ENCODE data around the gene SPON1.
A peak's percentile ranks its signal among the peaks of the same experiment; 100 is the strongest.

Gene SPON1

DNA sequence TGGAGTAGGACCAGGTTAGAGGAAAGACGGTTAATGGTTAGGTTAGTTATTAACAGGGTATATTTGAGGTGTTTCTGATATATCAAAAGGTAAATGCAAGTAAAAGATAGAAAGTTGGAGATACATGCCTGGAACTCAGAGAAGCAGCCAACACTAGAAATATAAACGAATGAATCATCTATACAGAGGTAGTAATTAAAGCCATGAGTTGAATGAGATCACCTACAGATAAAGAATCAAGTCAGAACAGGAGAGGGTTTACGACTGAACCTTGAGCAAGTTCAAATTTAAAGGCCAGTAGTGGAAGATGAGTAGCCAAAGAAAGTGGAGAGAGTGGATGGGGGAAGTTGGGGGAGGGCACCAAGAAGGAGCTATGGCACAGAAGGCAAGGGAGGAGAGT, 73.9 kb downstream of the SPON1 start:
- no peak for DNase-seq (ENCODE audit: low read depth)

DNA sequence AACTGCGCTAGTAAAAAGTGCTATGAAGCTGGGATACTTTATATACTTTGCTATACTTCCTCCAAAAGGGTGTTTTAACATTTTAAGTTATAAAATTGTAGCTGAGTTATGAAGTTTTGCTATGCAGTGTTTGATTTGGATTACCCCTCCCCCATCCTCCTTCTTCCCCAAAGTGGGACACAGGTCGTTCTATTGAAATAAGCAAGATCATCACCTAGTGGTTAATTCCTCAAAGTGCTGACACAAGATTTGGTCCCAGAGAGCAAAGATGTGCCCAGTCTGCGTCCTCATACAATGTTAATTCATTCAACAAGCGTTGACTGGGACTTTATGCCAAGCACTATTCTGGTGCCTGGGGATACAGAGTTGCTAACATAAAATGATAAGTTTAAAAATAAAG, 78.5 kb downstream of the SPON1 start:
- DNase-seq (ENCODE audit: low read depth), result no peak

DNA sequence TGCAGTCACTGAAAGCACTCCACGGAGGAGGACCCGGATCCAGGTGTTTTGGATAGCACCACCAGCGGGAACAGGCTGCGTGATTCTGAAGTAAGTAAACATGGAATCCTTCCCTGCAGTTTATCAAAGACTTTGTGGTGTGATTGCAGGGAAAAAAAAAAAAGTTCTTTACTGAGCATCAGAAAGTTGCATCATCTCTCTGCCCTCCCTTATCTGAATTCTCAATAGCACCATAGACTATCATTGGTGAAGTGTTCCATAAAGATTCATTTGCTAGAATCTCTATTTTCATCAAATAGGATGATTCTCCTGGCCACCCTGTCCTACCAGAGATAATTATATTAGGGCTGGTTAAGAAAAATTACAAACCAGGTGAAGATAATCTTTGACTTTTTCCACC, 79.0 kb downstream of the SPON1 start:
- no peak for DNase-seq (ENCODE audit: low read depth)

DNA sequence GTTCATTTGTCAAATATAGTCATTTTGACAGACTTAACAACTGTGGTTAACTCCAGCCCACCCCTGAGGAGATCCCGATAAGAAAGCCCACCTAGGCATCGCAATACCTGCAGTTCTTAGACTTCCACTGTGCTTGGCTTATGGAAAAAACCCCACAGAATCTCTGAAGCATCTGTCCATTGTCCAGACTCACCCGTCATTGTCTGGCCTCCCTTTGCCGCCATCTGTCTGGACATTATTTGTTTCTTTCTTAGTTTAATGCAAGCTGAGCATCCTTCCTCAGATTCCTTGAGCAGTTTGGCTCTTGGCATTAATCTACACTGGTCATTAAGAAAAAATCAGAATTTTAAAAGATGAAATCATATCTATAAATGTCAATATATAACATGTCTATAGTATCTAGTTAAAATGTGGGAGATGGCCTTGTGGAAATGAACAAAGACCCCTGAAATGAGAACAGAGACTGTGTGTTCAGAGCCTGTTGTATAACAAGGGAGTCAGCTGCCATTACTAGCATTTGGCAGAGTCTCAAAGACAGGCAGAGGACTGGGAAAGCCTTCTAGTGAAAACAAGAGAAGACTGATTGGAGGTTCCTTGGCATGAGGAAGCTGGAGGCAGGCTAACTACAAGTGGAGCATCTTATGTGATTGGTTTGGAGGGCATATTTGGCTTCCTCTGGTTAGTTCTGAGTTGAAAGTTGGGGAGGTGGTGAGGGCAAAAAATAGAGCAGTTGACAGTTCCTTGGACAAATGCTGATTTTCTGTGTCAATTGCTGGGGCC, 80.4 kb downstream of the SPON1 start:
- no peak for DNase-seq (ENCODE audit: low read depth)

DNA sequence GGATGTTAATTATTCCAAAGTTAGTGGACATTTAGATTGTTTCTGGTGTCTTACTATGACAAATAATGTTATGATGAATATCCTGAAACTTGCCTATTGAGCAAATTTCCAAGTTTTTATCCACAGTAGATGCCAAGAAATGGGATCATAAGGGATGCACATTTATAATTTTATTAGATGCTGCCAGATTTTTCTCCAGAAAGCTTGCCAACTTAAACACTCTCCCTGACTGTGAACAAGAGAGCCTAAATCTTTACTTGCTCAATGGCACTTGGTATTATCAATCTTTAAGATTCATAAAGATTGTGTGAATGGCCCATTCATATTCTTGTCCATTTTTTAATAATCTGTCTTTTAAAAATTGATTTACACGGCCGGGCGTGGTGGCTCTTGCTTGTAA, 82.4 kb downstream of the SPON1 start:
- DNase-seq (ENCODE audit: low read depth), result no peak

DNA sequence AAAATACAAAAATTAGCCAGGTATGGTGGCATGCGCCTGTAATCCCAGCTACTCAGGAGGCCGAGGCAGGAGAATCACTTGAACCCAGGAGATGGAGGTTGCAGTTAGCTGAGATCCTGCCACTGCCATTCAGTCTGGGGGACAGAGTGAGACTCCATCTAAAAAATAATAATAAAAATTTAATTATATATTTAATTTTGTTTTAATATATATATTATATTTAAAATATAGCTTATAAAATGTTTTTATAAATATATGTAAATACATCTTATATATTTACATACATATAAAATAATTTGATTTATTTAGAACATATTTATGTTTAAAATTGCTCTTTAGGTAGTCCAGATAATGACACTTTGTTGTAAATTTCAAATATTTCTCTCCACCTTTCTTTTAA, 82.9 kb downstream of the SPON1 start:
- DNase-seq (ENCODE audit: low read depth), result no peak

DNA sequence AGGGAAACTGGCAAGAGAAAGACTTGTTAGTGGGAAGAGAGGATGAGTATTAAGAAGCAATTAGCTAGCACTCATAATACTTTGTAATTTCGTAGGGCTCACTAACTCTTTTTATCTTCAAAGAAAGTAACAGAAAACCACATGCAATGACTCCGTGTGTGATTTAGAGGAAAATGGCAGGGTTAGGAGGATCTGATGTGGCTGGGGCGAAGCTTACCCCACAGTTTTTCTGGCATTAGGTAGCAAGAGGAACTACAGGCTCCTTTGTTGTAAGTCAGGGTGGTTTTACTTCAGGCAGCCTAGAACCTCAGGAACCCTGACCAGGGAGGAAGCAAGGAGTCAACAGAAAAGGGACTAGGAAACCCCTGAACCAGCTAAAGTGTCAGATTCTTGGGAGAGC, 89.7 kb downstream of the SPON1 start:
- no peak for DNase-seq (ENCODE audit: low read depth)

DNA sequence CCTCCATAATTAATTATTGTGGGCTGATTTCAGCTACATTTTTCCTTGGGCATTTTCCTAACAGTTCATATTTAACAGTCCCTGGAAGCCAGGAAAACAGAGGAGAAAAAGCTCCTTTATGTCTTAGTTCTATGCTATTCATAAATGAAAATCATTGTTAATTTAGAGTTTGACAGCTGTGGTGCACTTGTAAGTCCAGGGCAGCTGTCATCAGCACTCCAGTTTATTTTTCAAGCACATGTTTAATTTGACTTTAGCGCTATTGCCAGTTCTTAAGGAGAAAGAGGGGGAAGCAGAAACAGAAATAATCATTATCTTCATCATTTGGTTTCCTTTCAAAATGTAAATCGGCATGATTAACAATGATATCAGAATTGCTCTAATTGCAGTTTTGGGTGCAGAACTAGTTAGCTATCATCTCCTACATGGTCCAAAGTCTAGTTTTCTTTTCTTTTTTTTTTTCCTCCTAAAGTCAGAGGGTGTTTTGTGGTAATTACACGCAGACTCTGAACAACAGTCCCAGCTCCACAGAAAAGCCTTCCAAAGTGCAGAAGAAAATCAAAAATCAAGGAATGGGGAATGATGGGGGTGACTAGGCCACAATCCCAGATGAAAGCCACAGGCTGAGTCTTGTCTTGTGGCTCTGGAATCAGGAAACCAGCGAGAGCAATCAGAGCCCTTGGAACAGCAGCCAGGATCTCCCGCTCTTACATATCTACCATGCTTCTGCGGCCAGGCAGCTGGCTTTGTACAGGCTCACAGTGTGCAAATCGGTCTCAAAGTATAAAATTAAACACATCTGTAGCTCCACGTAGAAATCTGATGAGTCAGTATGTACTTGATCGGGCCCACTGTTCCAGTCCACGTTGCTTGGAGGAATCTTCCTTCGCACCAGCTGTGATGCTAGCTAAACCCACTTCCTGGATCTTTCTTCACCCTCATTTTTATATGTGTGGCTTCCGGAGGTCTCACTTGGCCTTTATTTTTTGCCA, 91.9 kb downstream of the SPON1 start:
- peak; percentile 96 for DNase-seq (ENCODE audit: low read depth)

DNA sequence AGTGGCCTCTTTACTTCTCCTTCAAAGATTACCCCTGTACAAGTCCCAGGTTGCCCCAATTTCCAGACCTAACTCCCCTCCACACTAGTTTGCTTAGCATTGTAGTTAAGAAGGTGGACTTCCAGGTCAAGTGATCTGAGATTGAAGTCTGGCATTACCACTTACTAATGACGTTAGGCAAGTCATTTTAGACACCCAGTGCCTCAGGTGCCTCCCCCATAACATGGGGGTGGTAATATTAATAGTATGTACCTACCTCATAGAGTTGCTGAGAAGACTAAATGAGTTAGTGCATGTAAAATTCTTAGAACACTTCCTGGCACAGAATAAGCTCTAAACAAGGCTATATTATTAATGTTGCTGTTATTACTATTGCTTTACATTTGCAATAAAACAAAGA, 93.4 kb downstream of the SPON1 start:
- no peak for DNase-seq (ENCODE audit: low read depth)

DNA sequence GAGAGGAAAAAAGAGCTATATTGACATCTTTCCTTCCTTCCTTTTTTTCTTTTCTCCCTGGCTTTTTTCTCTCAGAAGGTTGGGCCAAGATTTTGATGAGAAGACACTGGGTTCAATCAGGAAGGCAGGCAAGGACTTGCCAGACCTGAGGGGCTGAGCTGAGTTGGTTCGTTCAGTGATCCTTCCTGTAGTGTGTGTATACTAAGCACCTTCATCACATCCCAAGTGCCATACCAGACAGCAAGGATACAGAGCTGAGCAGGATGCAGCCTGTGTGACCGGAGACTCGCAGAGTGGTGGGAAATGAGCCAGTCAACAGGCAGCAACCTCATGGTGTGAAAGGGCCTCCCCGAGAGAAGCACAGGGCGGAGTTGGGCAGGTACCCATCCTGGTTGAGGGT, 95.5 kb downstream of the SPON1 start:
- no peak for DNase-seq (ENCODE audit: low read depth)

DNA sequence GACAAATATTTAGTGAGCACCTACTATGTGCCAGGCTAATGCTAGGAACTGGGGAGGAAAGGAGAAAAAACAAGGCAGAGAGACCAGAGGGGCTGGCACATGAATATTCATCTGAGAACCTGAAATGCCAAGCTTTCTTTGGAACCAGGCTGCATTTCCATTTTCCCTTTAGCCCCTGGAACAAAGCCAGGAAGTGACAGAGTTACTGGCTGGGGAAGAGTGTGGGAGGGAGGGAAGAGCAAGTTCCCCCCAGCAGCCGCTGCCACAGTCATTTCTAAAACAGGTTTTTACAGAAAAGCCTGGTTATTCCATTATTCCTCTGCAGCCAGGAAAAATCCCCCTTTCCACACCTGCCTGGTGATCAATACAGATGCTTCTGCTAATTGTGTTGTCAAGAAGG, 97.0 kb downstream of the SPON1 start:
- DNase-seq (ENCODE audit: low read depth), result peak; percentile 24

DNA sequence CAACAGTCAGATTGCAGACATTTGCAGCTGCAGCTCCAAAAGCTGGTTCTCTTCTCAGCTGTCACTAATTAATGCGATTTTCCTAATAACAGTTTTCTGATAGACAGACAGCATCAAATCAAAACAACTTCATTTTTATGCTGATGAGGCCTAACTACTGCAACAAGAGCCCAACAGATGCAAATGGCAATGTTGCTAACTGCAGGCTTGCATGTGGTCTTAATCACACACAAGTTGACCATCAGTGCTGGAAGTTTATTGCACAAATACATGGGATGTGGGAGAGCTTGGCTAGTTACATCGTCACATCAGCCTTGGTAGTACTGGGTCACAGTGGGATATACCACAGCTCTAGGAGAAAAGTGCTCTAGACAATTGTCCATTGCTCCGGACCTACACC, 99.2 kb downstream of the SPON1 start:
- peak; percentile 34 for DNase-seq (ENCODE audit: low read depth)

DNA sequence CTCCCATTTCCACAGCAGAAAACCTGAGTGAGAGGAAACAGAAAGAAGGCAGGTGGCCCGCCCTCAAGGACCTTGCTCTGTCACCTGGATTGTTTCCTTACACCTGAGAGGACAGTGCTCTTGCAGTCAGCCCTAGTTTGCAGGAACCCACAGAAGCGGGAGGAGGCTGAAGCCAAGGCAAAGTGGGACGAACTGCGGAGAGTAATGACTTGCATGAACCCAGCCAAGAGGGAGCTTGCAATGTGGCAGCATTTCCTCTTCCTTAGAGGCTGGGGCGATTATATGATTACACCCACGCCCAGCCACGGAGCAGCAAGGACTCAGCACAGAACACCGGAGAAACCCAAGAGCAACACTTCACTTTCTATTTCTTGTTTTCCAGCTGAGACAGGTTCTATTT, 102.6 kb downstream of the SPON1 start:
- DNase-seq (ENCODE audit: low read depth), result no peak

DNA sequence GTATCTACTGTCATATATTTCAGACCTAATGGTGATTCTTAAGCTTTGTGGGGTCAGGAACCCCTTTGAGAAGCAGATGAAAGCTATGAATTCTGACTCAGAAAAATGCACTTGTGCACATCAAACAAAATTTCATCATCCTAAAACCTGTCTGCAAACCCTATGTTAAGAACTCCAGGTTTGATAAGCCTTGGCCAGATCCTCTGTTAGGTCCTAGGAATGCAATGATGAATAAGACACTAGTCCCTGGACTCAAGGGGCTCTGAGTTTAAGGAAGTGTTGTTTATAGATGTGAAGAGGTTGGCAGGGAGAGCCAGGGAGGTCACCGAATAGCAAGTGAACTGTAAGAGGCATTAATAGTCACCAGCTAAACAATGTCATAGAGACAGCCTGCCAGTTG, 103.2 kb downstream of the SPON1 start:
- DNase-seq (ENCODE audit: low read depth), result no peak

DNA sequence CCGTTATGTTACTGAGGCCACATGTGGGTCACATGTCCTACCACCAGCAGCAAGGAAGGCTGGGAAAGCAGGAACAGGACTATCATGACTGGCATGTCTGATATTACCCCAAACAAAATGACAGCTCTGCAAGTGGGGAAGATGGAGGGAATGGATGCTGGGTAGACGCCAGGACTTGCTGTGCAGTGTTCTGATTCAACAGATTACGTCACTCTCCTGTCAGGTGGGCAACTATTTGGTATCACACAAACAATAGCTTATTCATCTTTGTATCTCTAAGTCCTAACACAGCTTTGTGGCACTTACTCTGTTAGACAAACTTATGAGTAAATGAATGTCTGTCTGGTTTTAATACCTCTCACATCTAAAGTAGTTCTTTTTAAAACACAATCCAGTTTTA, 105.2 kb downstream of the SPON1 start:
- no peak for DNase-seq (ENCODE audit: low read depth)

DNA sequence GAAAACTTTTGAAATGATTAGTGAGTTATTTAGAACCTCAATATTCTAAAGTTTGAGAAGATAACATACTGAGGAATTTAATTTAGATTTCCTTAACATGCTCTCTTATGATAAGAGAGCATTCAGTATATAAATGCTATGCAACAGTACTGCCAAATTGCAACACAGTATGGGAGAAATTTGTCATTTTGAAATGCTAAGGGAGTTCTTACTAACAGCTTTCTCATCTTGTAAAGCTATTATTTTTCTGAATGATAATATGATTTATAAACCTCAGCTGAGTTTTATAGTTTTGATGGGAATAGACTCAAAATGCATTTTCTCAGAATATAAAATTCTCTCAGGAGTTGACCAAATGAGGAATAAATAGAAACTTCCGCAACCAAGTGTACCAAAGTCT, 108.4 kb downstream of the SPON1 start:
- DNase-seq (ENCODE audit: low read depth), result peak; percentile 39

DNA sequence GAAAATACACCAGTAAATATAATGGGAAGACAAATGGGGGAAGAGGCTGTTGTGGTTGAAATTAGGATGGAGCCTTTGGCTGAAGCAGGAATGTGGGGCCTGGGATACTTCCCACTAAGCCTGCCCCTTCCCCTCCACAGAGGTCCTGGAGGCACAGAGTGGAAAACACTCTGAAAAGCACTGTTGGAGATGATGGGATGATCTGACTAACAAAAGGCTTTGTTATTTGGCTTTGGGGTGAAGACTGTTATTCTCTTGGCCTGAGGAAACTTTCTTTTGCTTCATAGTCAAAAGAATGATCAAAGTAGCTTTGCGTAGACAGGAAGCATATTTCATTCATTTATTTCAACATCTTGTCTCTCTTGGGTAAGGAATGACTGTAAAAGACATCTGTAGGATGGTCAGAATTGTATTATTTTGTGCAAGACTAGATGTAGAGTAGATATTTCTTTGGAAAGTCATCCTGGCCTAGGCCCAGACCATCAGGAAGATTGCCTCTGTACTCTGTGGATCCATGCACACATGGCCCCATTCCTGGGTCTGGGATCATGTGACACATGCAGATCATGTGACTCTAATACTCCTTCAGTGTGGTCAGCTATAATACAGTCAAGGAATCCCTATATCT, 111.4 kb downstream of the SPON1 start:
- peak; percentile 93 for DNase-seq (ENCODE audit: low read depth)

DNA sequence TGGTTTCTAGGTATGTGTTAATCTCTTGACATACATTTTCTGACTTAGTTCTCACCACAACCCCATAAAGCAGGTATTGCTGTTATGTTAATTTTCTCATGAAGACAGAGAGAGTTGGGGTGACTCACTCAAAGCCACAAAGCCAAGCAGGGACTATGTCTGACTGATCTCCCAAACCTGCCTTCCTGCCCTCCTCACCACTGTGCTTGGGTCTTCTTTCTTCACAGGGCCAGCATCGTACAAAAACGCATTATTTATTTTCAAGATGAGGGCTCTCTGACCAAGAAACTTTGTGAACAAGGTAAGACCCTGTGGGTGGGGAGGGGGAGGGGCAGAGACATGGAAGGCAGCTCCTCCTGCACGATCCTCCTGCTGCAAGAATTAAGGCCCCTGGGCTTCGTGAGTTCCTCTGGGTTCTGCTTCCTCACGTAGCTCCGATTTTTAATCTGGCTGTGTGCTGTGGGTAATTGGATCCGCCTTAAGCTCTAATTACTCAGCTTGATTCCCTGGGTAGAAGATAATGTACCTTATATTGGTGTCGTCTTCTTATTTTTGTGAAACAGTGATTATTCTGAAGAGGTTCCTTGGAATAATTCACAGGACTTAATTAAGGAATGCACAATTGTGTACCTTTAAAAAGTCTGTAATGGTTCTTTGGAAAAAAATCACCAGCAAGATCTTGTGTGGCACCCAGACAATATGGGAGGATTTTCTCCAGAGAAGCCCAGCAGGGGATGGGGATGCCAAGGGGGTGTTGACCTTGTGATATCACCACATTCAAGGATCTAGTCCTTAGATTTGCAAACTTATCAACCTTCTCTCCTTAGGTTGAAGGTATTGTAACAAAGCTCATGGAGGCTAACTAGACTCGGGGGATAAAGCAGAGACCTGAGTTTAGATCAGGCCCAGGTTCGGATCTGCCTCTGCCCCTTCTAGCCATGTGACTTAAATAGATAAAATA, 112.9 kb downstream of the SPON1 start:
- DNase-seq (ENCODE audit: low read depth), result no peak

DNA sequence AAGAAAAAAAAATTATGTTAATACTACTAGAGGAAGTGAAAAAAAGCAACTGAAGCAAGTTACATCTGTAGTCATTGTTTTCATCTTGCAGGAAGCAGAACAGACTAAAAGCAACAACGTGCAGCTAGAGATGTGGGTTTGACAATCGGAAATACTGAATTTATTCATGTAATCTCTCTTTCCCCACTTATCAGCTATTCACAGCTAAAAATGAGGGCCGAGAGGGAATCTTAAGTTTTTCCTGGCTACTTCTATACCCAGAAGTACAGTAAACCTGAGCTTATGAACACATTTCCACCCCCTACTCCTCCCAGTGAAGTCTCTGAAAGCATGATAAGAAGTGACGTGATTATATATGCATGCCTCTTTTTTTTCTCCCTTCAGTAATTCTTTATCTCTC, 116.5 kb downstream of the SPON1 start:
- DNase-seq (ENCODE audit: low read depth), result no peak

DNA sequence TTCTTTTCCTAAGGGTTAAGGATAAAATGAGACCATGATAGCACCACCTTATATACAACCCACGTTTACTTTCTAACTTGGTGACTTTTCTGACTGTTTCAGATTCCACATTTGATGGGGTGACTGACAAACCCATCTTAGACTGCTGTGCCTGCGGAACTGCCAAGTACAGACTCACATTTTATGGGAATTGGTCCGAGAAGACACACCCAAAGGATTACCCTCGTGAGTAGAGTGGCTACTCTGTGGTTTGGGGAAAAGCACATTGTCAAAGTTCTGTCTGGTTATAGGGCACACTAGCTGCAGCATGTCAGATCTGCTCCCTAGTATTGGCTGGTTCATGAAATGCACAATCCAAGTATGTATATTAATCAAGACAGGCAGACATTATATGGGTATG, 117.3 kb downstream of the SPON1 start:
- DNase-seq (ENCODE audit: low read depth), result no peak

DNA sequence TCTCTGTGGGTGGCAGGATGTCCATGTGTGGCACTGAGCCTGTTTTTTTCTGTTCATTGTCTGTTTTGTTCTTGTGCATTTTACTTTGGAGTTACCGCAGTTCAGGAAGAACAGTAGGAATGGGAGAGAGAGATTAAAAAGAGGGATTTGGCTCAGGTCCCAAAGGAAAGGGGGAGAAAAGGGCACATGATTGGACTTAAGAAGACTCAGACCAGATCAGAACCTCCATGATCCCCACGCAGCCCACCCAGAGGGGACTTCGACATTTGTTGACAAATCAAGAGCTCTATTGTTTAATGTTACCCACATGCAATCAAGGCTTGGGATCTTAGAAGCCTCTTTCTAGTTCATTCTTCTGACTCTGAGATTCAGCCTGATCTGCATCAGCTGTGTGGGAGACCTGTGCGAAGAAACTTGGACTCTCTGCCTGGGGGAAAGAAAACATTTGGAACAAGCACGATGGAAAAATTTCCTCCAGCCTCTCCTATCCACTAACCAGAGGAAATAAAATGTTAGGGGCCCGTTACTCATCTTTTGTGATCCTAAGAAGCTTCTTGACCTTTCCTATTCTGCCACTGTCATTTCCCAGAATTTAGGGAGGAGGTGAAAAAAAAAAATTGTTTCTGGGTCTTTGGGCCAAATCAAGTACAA, 119.2 kb downstream of the SPON1 start:
- peak; percentile 10 for DNase-seq (ENCODE audit: low read depth)

Data from fibroblast of gingiva (primary cell).